GM23248 (cell line): ENCODE measurements around the gene LRMDA.

Experiments
- EZH2 ChIP-seq: fragments of 200-600 bp; sonication (generic); IDR thresholded peaks from 2 replicates; pipeline ENCODE4 v1.6.1; 2018; ENCODE audit warnings: antibody characterized with exemption, mild to moderate bottlenecking; ENCODE audit not compliant: insufficient read depth, poor library complexity, severe bottlenecking
- EZH2phosphoT487 ChIP-seq: fragments of 200-600 bp; sonication (generic); IDR thresholded peaks from 2 replicates; pipeline ENCODE4 v1.6.1; 2018; ENCODE audit warnings: antibody characterized with exemption, moderate library complexity, mild to moderate bottlenecking, low read depth; ENCODE audit not compliant: insufficient read depth

- no peak for TF ChIP-seq EZH2phosphoT487
- no peak for TF ChIP-seq EZH2
Measured at GRCh38 chr10:76492678-76493472, 1061.5 kb downstream of the LRMDA start.
